Osteoblast (primary cell): ENCODE measurements around the gene SAP30L. TPM values are rescaled to one million over a fixed set of nuclear protein-coding genes. Genes with fewer than 3 reads are reported as not detected.

Experiments
- DNase-seq: peaks from one replicate; pipeline ENCODE4 v3.0.0; 2011; ENCODE audit warnings: low spot score, mixed read lengths; ENCODE audit not compliant: insufficient read length; ENCODE audit errors: missing footprints
- H2AFZ ChIP-seq: 2 replicates; pipeline ENCODE4 v1.6.0; 2011; ENCODE audit warnings: mild to moderate bottlenecking, low read length
- H3K27ac ChIP-seq: 2 replicates; pipeline ENCODE4 v1.5.1; 2011; ENCODE audit warnings: mild to moderate bottlenecking, low read depth, low read length, moderate library complexity
- H3K27me3 ChIP-seq: 2 replicates; pipeline ENCODE4 v1.6.0; 2012; ENCODE audit warnings: mild to moderate bottlenecking, control low read depth, inconsistent platforms, low read length, moderate library complexity; ENCODE audit not compliant: insufficient read depth
- H3K36me3 ChIP-seq: 2 replicates; pipeline ENCODE4 v1.5.1; 2011; ENCODE audit warnings: mild to moderate bottlenecking, low read length, control low read depth, moderate library complexity; ENCODE audit not compliant: insufficient read depth
- H3K4me1 ChIP-seq: 2 replicates; pipeline ENCODE4 v1.5.1; 2011; ENCODE audit warnings: mild to moderate bottlenecking, low read length, control low read depth, moderate library complexity; ENCODE audit not compliant: insufficient read depth
- H3K4me2 ChIP-seq: 2 replicates; pipeline ENCODE4 v1.6.0; 2011; ENCODE audit warnings: mild to moderate bottlenecking, low read length; ENCODE audit not compliant: insufficient read depth
- H3K4me3 ChIP-seq: fragments of 200-600 bp; sonication (generic); 3 replicates; pipeline ENCODE4 v1.5.1; 2012; ENCODE audit warnings: mild to moderate bottlenecking, low read length, inconsistent platforms; ENCODE audit not compliant: insufficient read depth
- H3K79me2 ChIP-seq: 2 replicates; pipeline ENCODE4 v1.6.0; 2012; ENCODE audit warnings: mild to moderate bottlenecking, low read length, control low read depth, inconsistent platforms; ENCODE audit not compliant: insufficient read depth
- H3K9me3 ChIP-seq: 2 replicates; pipeline ENCODE4 v1.5.1; 2011; ENCODE audit warnings: low read depth, low read length, control low read depth
- H4K20me1 ChIP-seq: 2 replicates; pipeline ENCODE4 v1.6.0; 2012; ENCODE audit warnings: mild to moderate bottlenecking, low read length, control low read depth; ENCODE audit not compliant: insufficient read depth
- CTCF ChIP-seq: IDR thresholded peaks from 2 replicates; pipeline ENCODE4 v1.5.1; 2011; ENCODE audit warnings: mild to moderate bottlenecking, low read depth, low read length, moderate library complexity; ENCODE audit errors: extremely low read depth
- total RNA-seq: library from RNA; depleted of rRNA; stranded (reverse); fragments of >200 nt; gene quantifications from 2 replicates; pipeline ENCODE4 v1.2.3, GENCODE V29; 2012

SAP30L gene
- total RNA-seq, 1 donor = 32.2 TPM

GRCh38 chr5:154487541-154487940 lies 41.7 kb downstream of the SAP30L start:
- Histone ChIP-seq H3K36me3 (no peaks in the 10 kb centered on the region), H3K27me3 (peaks cover 74% of the 10 kb centered on the region), H3K4me2 (no peak overlapping the region), H4K20me1 (peaks cover 3% of the 10 kb centered on the region), H2AFZ (no peak overlapping the region), H3K27ac (no peak overlapping the region), H3K4me1 (no peaks in the 10 kb centered on the region), H3K9me3 (no peaks in the 10 kb centered on the region), H3K79me2 (no peaks in the 10 kb centered on the region), H3K4me3 (no peak overlapping the region)
- no peak for TF ChIP-seq CTCF
- no peak for DNase-seq

- no peak overlapping the region for H3K4me2 ChIP-seq
- DNase-seq = no peak
- no peaks in the 10 kb centered on the region for H3K79me2 ChIP-seq
- no peaks in the 10 kb centered on the region for H4K20me1 ChIP-seq
- no peaks in the 10 kb centered on the region for H3K9me3 ChIP-seq
- no peak overlapping the region for H3K27ac ChIP-seq
- H3K4me1 ChIP-seq = no peaks in the 10 kb centered on the region
- H3K27me3 ChIP-seq = peaks cover 47% of the 10 kb centered on the region
- no peak overlapping the region for H3K4me3 ChIP-seq
- H3K36me3 ChIP-seq = no peaks in the 10 kb centered on the region
- no peak overlapping the region for H2AFZ ChIP-seq
- TF ChIP-seq CTCF = no peak
Measured at GRCh38 chr5:154491941-154492340, 46.1 kb downstream of the SAP30L start.

GRCh38 chr5:154493274-154493673 lies 47.5 kb downstream of the SAP30L start:
- Histone ChIP-seq H3K4me1 (no peaks in the 10 kb centered on the region), H3K4me3 (no peak overlapping the region), H3K27ac (no peak overlapping the region), H3K79me2 (no peaks in the 10 kb centered on the region), H3K9me3 (no peaks in the 10 kb centered on the region), H3K36me3 (no peaks in the 10 kb centered on the region), H3K27me3 (peaks cover 36% of the 10 kb centered on the region), H4K20me1 (no peaks in the 10 kb centered on the region), H2AFZ (no peak overlapping the region), H3K4me2 (no peak overlapping the region)
- no peak for DNase-seq
- TF ChIP-seq CTCF = no peak

GRCh38 chr5:154494036-154494435 lies 48.2 kb downstream of the SAP30L start:
- no peaks in the 10 kb centered on the region for H3K9me3 ChIP-seq
- H3K79me2 ChIP-seq = no peaks in the 10 kb centered on the region
- H2AFZ ChIP-seq = no peak overlapping the region
- H3K4me1 ChIP-seq = no peaks in the 10 kb centered on the region
- no peak for DNase-seq
- H3K36me3 ChIP-seq = no peaks in the 10 kb centered on the region
- no peaks in the 10 kb centered on the region for H4K20me1 ChIP-seq
- peaks cover 34% of the 10 kb centered on the region for H3K27me3 ChIP-seq
- no peak overlapping the region for H3K27ac ChIP-seq
- no peak for TF ChIP-seq CTCF
- no peak overlapping the region for H3K4me3 ChIP-seq
- no peak overlapping the region for H3K4me2 ChIP-seq
